Thyroid gland (tissue), 4 donors: ENCODE results near the gene GUCY1A1. TPM values are rescaled to one million over a fixed set of nuclear protein-coding genes. Genes with fewer than 3 reads are reported as not detected.

Experiments
- DNase-seq, 2 donors: peaks; one replicate each; pipeline ENCODE4 v3.0.0-alpha.2; 2019
- H3K27ac ChIP-seq, 3 donors: fragments of 200-600 bp; sonication (generic); 1 replicate in 2 of 3; 2 replicates in 1 of 3; pipeline ENCODE4 v1.5.1; 2016 to 2019; ENCODE audit warnings: mild to moderate bottlenecking in 1 of 3, moderate library complexity in 1 of 3
- H3K27me3 ChIP-seq: fragments of 200-600 bp; sonication (generic); one replicate; pipeline ENCODE4 v1.5.1; 2019
- H3K36me3 ChIP-seq, 2 donors: fragments of 200-600 bp; sonication (generic); one replicate each; pipeline ENCODE4 v1.5.1; 2016 to 2019
- H3K4me1 ChIP-seq, 2 donors: fragments of 200-600 bp; sonication (generic); one replicate each; pipeline ENCODE4 v1.5.1; 2017 to 2019
- H3K4me3 ChIP-seq, 3 donors: fragments of 200-600 bp; sonication (generic); replicated peaks in 1 of 3; 1 replicate in 2 of 3; 2 replicates in 1 of 3; pipeline ENCODE4 v1.5.1; 2016; ENCODE audit warnings: mild to moderate bottlenecking in 1 of 3
- H3K9me3 ChIP-seq: fragments of 200-600 bp; sonication (generic); one replicate; pipeline ENCODE4 v1.5.1; 2017
- CTCF ChIP-seq, 6 experiments: fragments of 200-600 bp in 3 of 6; fragments of 450-650 bp in 3 of 6; sonication (generic) in 3 of 6; IDR thresholded peaks; one replicate each; pipeline ENCODE4 v1.5.1; 2016 to 2019; ENCODE audit warnings: antibody characterized with exemption in 6 of 6, mild to moderate bottlenecking in 2 of 6, inconsistent platforms in 1 of 6, moderate library complexity in 1 of 6
- POLR2A ChIP-seq, 2 donors: fragments of 450-650 bp; IDR thresholded peaks; one replicate each; pipeline ENCODE4 v1.6.1; 2017; ENCODE audit warnings: antibody characterized with exemption in 2 of 2, mild to moderate bottlenecking in 2 of 2, moderate library complexity in 1 of 2
- WGBS, 2 donors: methylation state at CpG; one replicate each; pipeline ENCODE4 v1.1.5; 2017; 5-methylcytosine and 5-hydroxymethylcytosine counted together
- intact Hi-C: fragments of 100-400 bp; cut with DNase I; formaldehyde crosslinking; loops from one replicate; pipeline ENCODE4 v1.15.1; 2023
- total RNA-seq, 4 donors: library from RNA; depleted of rRNA; stranded (reverse); fragments of >200 nt; gene quantifications; one replicate each; pipeline ENCODE4 v1.2.3, GENCODE V29; 2016

Gene GUCY1A1
- total RNA-seq, 4 donors from 2014 or later, result 11.4 to 25.8 (median 17.5) TPM

- Histone ChIP-seq H3K27ac (no peak overlapping the region), H3K9me3 (no peaks in the 10 kb centered on the region), H3K36me3 (no peaks in the 10 kb centered on the region), H3K4me1 (no peaks in the 10 kb centered on the region), H3K4me3 (no peak overlapping the region), H3K27me3 (no peaks in the 10 kb centered on the region)
- no peak for DNase-seq
- 96% methylated on average over 1 of the region's 1 CpG for WGBS, 2 donors
- TF ChIP-seq POLR2A (IDR thresholded peaks at IDR 0.05) (no peak), CTCF (IDR thresholded peaks at IDR 0.05) (no peak)
- intact Hi-C loops, result loop anchor here (10.0 kb wide), 1 partner anchor 67 kb away; no protein-coding TSS in a partner anchor
Measured at GRCh38 chr4:155741546-155741945, 74.9 kb downstream of the GUCY1A1 start.

GRCh38 chr4:155742310-155743015 lies 75.8 kb downstream of the GUCY1A1 start:
- no peak overlapping the region for H3K4me3 ChIP-seq
- no peaks in the 10 kb centered on the region for H3K27me3 ChIP-seq
- no peaks in the 10 kb centered on the region for H3K4me1 ChIP-seq
- intact Hi-C loops, result loop anchor here (10.0 kb wide), 1 partner anchor 68 kb away; no protein-coding TSS in a partner anchor
- no peak overlapping the region for H3K27ac ChIP-seq
- no peak for DNase-seq
- no peaks in the 10 kb centered on the region for H3K36me3 ChIP-seq
- TF ChIP-seq CTCF (IDR thresholded peaks at IDR 0.05) (no peak), POLR2A (IDR thresholded peaks at IDR 0.05) (no peak)
- H3K9me3 ChIP-seq, result no peaks in the 10 kb centered on the region
- 75 to 92% methylated on average over 3 of the region's 3 CpGs for WGBS, 2 donors

- intact Hi-C loops, result loop anchor here (10.0 kb wide), 1 partner anchor 71 kb away; no protein-coding TSS in a partner anchor
- WGBS, 2 donors, result 79% methylated on average over 5 of the region's 5 CpGs
- Histone ChIP-seq H3K27ac (no peak overlapping the region), H3K4me3 (no peak overlapping the region), H3K4me1 (no peaks in the 10 kb centered on the region), H3K36me3 (no peaks in the 10 kb centered on the region), H3K27me3 (no peaks in the 10 kb centered on the region), H3K9me3 (no peaks in the 10 kb centered on the region)
- DNase-seq, result no peak
- TF ChIP-seq POLR2A (IDR thresholded peaks at IDR 0.05) (no peak), CTCF (IDR thresholded peaks at IDR 0.05) (no peak)
Measured at GRCh38 chr4:155745984-155746383, 79.3 kb downstream of the GUCY1A1 start.

GRCh38 chr4:155748039-155748438 lies 81.4 kb downstream of the GUCY1A1 start:
- no peaks in the 10 kb centered on the region for H3K36me3 ChIP-seq
- no peak overlapping the region for H3K27ac ChIP-seq
- intact Hi-C loops, result loop anchor here (10.0 kb wide), 1 partner anchor 73 kb away; no protein-coding TSS in a partner anchor
- DNase-seq, result no peak
- no peak overlapping the region for H3K4me3 ChIP-seq
- TF ChIP-seq POLR2A (IDR thresholded peaks at IDR 0.05), result no peak
- TF ChIP-seq CTCF (IDR thresholded peaks at IDR 0.05), result no peak
- H3K27me3 ChIP-seq, result no peaks in the 10 kb centered on the region
- 81 to 90% methylated on average over 2 of the region's 2 CpGs for WGBS, 2 donors
- no peaks in the 10 kb centered on the region for H3K4me1 ChIP-seq
- no peaks in the 10 kb centered on the region for H3K9me3 ChIP-seq

- no peak overlapping the region for H3K27ac ChIP-seq
- H3K4me1 ChIP-seq, result no peaks in the 10 kb centered on the region
- intact Hi-C loops, result loop anchor here (10.0 kb wide), 1 partner anchor 74 kb away; no protein-coding TSS in a partner anchor
- H3K4me3 ChIP-seq, result no peak overlapping the region
- H3K27me3 ChIP-seq, result no peaks in the 10 kb centered on the region
- DNase-seq, result no peak
- H3K9me3 ChIP-seq, result no peaks in the 10 kb centered on the region
- no peak for TF ChIP-seq POLR2A (IDR thresholded peaks at IDR 0.05)
- H3K36me3 ChIP-seq, result no peaks in the 10 kb centered on the region
- WGBS, 2 donors, result 93 to 94% methylated on average over 5 of the region's 5 CpGs
Measured at GRCh38 chr4:155749041-155749440, 82.4 kb downstream of the GUCY1A1 start.
